ENCODE results near the gene RAP1GAP2.

The RAP1GAP2 gene

DNA sequence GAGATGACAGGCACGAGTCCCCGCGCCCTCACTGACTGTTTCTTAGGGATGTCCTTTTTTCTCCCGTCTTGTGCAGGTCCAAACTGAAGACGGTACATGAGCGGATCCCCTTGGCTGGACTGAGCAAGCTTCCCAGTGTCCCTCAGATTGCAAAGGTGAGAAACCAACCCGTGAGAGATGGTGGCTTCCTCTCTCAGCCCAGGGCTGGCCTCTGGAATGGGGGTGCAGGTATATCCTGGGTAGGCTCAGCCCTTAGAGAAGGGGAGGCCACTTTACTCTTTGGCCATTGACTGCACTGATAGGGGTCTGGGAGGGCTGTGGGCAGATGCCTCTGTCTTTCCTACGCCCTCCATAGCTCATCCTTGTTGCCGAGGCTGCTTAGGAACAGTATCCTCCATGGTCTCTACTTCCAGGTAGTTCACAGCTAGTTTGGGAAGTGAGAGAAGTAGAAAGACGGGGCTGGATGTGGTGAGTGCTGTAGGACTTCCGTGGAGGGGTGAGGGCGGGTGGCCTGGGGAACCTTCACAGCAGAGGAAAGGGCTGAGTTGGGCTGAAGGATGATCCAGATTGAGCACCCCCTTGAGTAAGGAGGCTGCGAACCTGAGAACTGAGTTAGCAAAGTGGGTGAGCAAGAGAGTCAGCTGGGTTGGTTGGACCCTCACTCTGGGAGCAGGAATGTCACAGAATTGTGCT lies 184.1 kb downstream of the RAP1GAP2 start:
- no peak overlapping the region for H3K4me2 ChIP-seq (ENCODE audit: low read length)
- no peak overlapping the region for H3K9ac ChIP-seq (ENCODE audit: low read length)
- H3K4me3 ChIP-seq (ENCODE audit: low read depth, low read length, poor library complexity, severe bottlenecking) = no peak overlapping the region
- 0 out of 2 replicates have a peak, but pooled peaks cover 5% of the 10 kb centered on the region for H3K27me3 ChIP-seq (ENCODE audit: insufficient read depth, low read length)
- H4K20me1 ChIP-seq (ENCODE audit: insufficient read depth, low read length) = no peaks in the 10 kb centered on the region
- H3K36me3 ChIP-seq (ENCODE audit: insufficient read depth, low read length) = no peaks in the 10 kb centered on the region
- H3F3A ChIP-seq (ENCODE audit: insufficient read depth, low read length) = no peaks in the 10 kb centered on the region
- TF ChIP-seq, protein P1, sequence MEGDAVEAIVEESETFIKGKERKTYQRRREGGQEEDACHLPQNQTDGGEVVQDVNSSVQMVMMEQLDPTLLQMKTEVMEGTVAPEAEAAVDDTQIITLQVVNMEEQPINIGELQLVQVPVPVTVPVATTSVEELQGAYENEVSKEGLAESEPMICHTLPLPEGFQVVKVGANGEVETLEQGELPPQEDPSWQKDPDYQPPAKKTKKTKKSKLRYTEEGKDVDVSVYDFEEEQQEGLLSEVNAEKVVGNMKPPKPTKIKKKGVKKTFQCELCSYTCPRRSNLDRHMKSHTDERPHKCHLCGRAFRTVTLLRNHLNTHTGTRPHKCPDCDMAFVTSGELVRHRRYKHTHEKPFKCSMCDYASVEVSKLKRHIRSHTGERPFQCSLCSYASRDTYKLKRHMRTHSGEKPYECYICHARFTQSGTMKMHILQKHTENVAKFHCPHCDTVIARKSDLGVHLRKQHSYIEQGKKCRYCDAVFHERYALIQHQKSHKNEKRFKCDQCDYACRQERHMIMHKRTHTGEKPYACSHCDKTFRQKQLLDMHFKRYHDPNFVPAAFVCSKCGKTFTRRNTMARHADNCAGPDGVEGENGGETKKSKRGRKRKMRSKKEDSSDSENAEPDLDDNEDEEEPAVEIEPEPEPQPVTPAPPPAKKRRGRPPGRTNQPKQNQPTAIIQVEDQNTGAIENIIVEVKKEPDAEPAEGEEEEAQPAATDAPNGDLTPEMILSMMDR (IDR thresholded peaks at IDR 0.05; ENCODE audit: low read length) = no peak
- no peak for TF ChIP-seq EZH2 (IDR thresholded peaks at IDR 0.05; ENCODE audit: borderline replicate concordance, low read length)
- H2AFZ ChIP-seq (ENCODE audit: low read length) = no peak overlapping the region
- H3K4me1 ChIP-seq (ENCODE audit: insufficient read depth, low read length, severe bottlenecking) = peaks cover 3% of the 10 kb centered on the region
- no peaks in the 10 kb centered on the region for H3K79me2 ChIP-seq (ENCODE audit: insufficient read depth, low read length)
- H3K27ac ChIP-seq (ENCODE audit: low read depth, low read length, poor library complexity, severe bottlenecking) = no peak overlapping the region
- H3K9me2 ChIP-seq (ENCODE audit: low read depth, low read length) = no peaks in the 10 kb centered on the region
- H3K9me3 ChIP-seq (ENCODE audit: low read length) = no peaks in the 10 kb centered on the region

DNA sequence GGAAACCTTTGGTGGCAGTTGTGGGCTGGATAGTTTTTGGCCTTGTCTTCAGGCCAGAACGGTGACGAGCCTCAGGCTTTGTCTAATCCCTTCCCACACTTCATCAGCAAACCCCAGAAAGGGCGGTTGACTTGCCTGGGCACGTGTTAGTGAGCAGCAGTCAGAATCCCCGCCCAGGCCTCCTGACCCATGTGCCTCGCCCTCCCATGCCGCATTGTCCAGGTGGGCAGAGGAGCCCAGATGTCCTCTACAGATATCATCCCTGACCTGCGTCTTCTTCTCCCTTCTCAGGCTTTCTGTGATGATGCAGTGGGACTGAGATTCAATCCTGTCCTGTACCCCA lies 184.6 kb downstream of the RAP1GAP2 start:
- no peak for TF ChIP-seq EZH2 (IDR thresholded peaks at IDR 0.05; ENCODE audit: borderline replicate concordance, low read length)
- TF ChIP-seq, protein P1 (IDR thresholded peaks at IDR 0.05; ENCODE audit: low read length) = no peak
- no peaks in the 10 kb centered on the region for H3K79me2 ChIP-seq (ENCODE audit: insufficient read depth, low read length)
- no peaks in the 10 kb centered on the region for H3K9me2 ChIP-seq (ENCODE audit: low read depth, low read length)
- no peaks in the 10 kb centered on the region for H3K9me3 ChIP-seq (ENCODE audit: low read length)
- H4K20me1 ChIP-seq (ENCODE audit: insufficient read depth, low read length) = no peaks in the 10 kb centered on the region
- H3K36me3 ChIP-seq (ENCODE audit: insufficient read depth, low read length) = no peaks in the 10 kb centered on the region
- H3K4me2 ChIP-seq (ENCODE audit: low read length) = no peak overlapping the region
- H3K9ac ChIP-seq (ENCODE audit: low read length) = no peak overlapping the region
- H2AFZ ChIP-seq (ENCODE audit: low read length) = no peak overlapping the region
- no peaks in the 10 kb centered on the region for H3F3A ChIP-seq (ENCODE audit: insufficient read depth, low read length)
- H3K27me3 ChIP-seq (ENCODE audit: insufficient read depth, low read length) = 0 out of 2 replicates have a peak, but pooled peaks cover 5% of the 10 kb centered on the region
- no peak overlapping the region for H3K4me3 ChIP-seq (ENCODE audit: low read depth, low read length, poor library complexity, severe bottlenecking)
- peaks cover 8% of the 10 kb centered on the region for H3K4me1 ChIP-seq (ENCODE audit: insufficient read depth, low read length, severe bottlenecking)
- H3K27ac ChIP-seq (ENCODE audit: low read depth, low read length, poor library complexity, severe bottlenecking) = no peak overlapping the region

DNA sequence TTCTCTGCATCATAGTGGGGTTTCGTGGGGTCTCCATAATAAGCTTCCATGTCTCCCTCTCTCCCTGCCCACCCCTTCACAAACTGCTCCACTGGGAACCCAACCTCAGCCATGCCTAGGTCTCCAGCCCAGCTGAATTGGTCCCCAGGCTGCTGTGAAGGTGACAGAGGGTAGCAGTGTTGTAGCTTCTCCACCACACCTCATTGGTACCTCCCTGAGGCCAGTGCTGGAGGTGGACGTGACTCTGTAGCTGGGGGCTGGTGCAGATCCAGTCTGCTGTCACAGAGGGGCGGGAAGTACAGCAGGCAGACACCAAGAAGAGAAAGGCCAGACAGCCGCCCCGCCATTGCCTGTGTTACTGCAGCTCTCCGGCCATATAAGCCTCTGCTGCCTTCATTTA lies 185.1 kb downstream of the RAP1GAP2 start:
- no peaks in the 10 kb centered on the region for H3K9me3 ChIP-seq (ENCODE audit: low read length)
- H3K9me2 ChIP-seq (ENCODE audit: low read depth, low read length) = no peaks in the 10 kb centered on the region
- H4K20me1 ChIP-seq (ENCODE audit: insufficient read depth, low read length) = no peaks in the 10 kb centered on the region
- 0 out of 2 replicates have a peak, but pooled peaks cover 5% of the 10 kb centered on the region for H3K27me3 ChIP-seq (ENCODE audit: insufficient read depth, low read length)
- no peak overlapping the region for H3K27ac ChIP-seq (ENCODE audit: low read depth, low read length, poor library complexity, severe bottlenecking)
- H3K36me3 ChIP-seq (ENCODE audit: insufficient read depth, low read length) = no peaks in the 10 kb centered on the region
- H2AFZ ChIP-seq (ENCODE audit: low read length) = no peak overlapping the region
- no peak overlapping the region for H3K9ac ChIP-seq (ENCODE audit: low read length)
- H3K79me2 ChIP-seq (ENCODE audit: insufficient read depth, low read length) = no peaks in the 10 kb centered on the region
- TF ChIP-seq, protein P1 (IDR thresholded peaks at IDR 0.05; ENCODE audit: low read length) = no peak
- TF ChIP-seq EZH2 (IDR thresholded peaks at IDR 0.05; ENCODE audit: borderline replicate concordance, low read length) = no peak
- no peak overlapping the region for H3K4me2 ChIP-seq (ENCODE audit: low read length)
- H3K4me1 ChIP-seq (ENCODE audit: insufficient read depth, low read length, severe bottlenecking) = peaks cover 9% of the 10 kb centered on the region
- H3F3A ChIP-seq (ENCODE audit: insufficient read depth, low read length) = no peaks in the 10 kb centered on the region
- H3K4me3 ChIP-seq (ENCODE audit: low read depth, low read length, poor library complexity, severe bottlenecking) = no peak overlapping the region

Data from OCI-LY1 (cell line).